Aorta (tissue), 5 donors: ENCODE measurements around the gene SUPT16H. TPM values are rescaled to one million over a fixed set of nuclear protein-coding genes. Genes with fewer than 3 reads are reported as not detected.

ENCODE experiments used
- ATAC-seq: fragments of 200-7000 bp; cut with Tn5 transposase; one replicate; pipeline ENCODE4 v1.9.1; 2022; ENCODE audit warnings: moderate library complexity; ENCODE audit not compliant: low FRiP score
- DNase-seq, 2 donors: peaks; one replicate each; pipeline ENCODE4 v3.0.0-alpha.2; 2020
- H3K27ac ChIP-seq, 2 donors: one replicate each; pipeline ENCODE4 v1.5.1; 2013; ENCODE audit warnings: low read length in 2 of 2, mild to moderate bottlenecking in 2 of 2, moderate library complexity in 2 of 2, control low read depth in 1 of 2, inconsistent platforms in 1 of 2, low read depth in 1 of 2
- H3K27me3 ChIP-seq, 2 donors: one replicate each; pipeline ENCODE4 v1.6.1; 2013; ENCODE audit warnings: control low read depth in 1 of 2, low read length in 1 of 2, mild to moderate bottlenecking in 1 of 2, moderate library complexity in 1 of 2; ENCODE audit not compliant: insufficient read depth in 2 of 2, control insufficient read depth in 1 of 2
- H3K36me3 ChIP-seq, 2 donors: one replicate each; pipeline ENCODE4 v1.6.1; 2013; ENCODE audit warnings: control low read depth in 1 of 2, low read length in 1 of 2, mild to moderate bottlenecking in 1 of 2; ENCODE audit not compliant: insufficient read depth in 2 of 2, control insufficient read depth in 1 of 2
- H3K4me1 ChIP-seq, 2 donors: one replicate each; pipeline ENCODE4 v1.6.1; 2013; ENCODE audit warnings: low read length in 2 of 2, control low read depth in 1 of 2, mild to moderate bottlenecking in 1 of 2, moderate library complexity in 1 of 2; ENCODE audit not compliant: insufficient read depth in 2 of 2, control insufficient read depth in 1 of 2
- H3K4me3 ChIP-seq, 2 donors: one replicate each; pipeline ENCODE4 v1.5.1; 2013; ENCODE audit warnings: low read length in 2 of 2, control low read depth in 1 of 2, mild to moderate bottlenecking in 1 of 2
- H3K9me3 ChIP-seq: one replicate; pipeline ENCODE4 v1.6.1; 2013; ENCODE audit warnings: mild to moderate bottlenecking, low read length; ENCODE audit not compliant: control insufficient read depth
- WGBS, 2 donors: extraction: QIAGEN DNeasy Blood & Tissue Kit; methylation state at CpG; one replicate each; pipeline ENCODE4 v1.1.7; 2013; 5-methylcytosine and 5-hydroxymethylcytosine counted together
- intact Hi-C, 2 donors: fragments of 100-400 bp; cut with DNase I; formaldehyde crosslinking; loops; one replicate each; pipeline versions ENCODE4 v1.14.2 to v1.15.0; 2022
- polyA plus RNA-seq, 2 donors: library from polyadenylated mRNA; stranded (reverse); fragments of 200-250 nt; gene quantifications; one replicate each; pipeline ENCODE4 v1.2.3, GENCODE V29; 2013
- total RNA-seq, 2 donors: library from RNA; stranded (reverse); fragmentation: NEBNext Ultra II Directional; extraction: Animal tissue kit (Norgen Biotek cat#: 25700); gene quantifications; one replicate each; pipeline ENCODE4 v1.2.1, GENCODE V29; 2021
- donor health status: healthy with polysubstance abuse.
- donor health status: Bipolar disorder and iron deficiency.
- donor health status: DM: no; HTN: no; CAD: no.
- donor health status: DM: no; HTN: no; CAD: no.
- donor health status: DM: yes; HTN: yes; CAD: no.

The SUPT16H gene
- total and polyA plus RNA-seq, 4 donors = 36.8 to 50.5 (median 43.9) TPM

- H3K4me1 ChIP-seq = no peaks in the 10 kb centered on the region
- ATAC-seq = no peak
- peaks cover 16 to 22% of the 10 kb centered on the region in 2 donors for H3K36me3 ChIP-seq
- no peaks in the 10 kb centered on the region for H3K9me3 ChIP-seq
- intact Hi-C loops = no loop called here
- H3K27ac ChIP-seq = no peak overlapping the region
- no peak for DNase-seq
- no peaks in the 10 kb centered on the region for H3K27me3 ChIP-seq
- no peak overlapping the region for H3K4me3 ChIP-seq
Measured at GRCh38 chr14:21406213-21406612, 22.4 kb upstream of the SUPT16H start.

- ATAC-seq (no peak), DNase-seq (no peak)
- H3K4me1 ChIP-seq = no peaks in the 10 kb centered on the region
- no peaks in the 10 kb centered on the region for H3K27me3 ChIP-seq
- WGBS, 2 donors = 73 to 75% methylated on average over 3 of the region's 3 CpGs
- intact Hi-C loops = no loop called here
- H3K36me3 ChIP-seq = peaks cover 15 to 23% of the 10 kb centered on the region in 2 donors
- no peaks in the 10 kb centered on the region for H3K9me3 ChIP-seq
- no peak overlapping the region for H3K4me3 ChIP-seq
- H3K27ac ChIP-seq = no peak overlapping the region
Measured at GRCh38 chr14:21405097-21405496, 21.3 kb upstream of the SUPT16H start.

GRCh38 chr14:21399311-21399870 is 15.6 kb upstream of the SUPT16H start:
- ATAC-seq (no peak), DNase-seq (no peak)
- WGBS, 2 donors = 96 to 98% methylated on average over 5 of the region's 5 CpGs
- Histone ChIP-seq H3K27ac (no peak overlapping the region), H3K36me3 (peaks cover 16 to 25% of the 10 kb centered on the region in 2 donors), H3K27me3 (no peaks in the 10 kb centered on the region), H3K4me1 (no peaks in the 10 kb centered on the region), H3K4me3 (no peak overlapping the region), H3K9me3 (no peaks in the 10 kb centered on the region)
- intact Hi-C loops = no loop called here

GRCh38 chr14:21398901-21399300 is 15.1 kb upstream of the SUPT16H start:
- Histone ChIP-seq H3K4me3 (no peak overlapping the region), H3K4me1 (no peaks in the 10 kb centered on the region), H3K36me3 (peaks cover 16 to 27% of the 10 kb centered on the region in 2 donors), H3K27me3 (no peaks in the 10 kb centered on the region), H3K9me3 (no peaks in the 10 kb centered on the region), H3K27ac (no peak overlapping the region)
- WGBS, 2 donors = 95 to 97% methylated on average over 4 of the region's 4 CpGs
- intact Hi-C loops = no loop called here
- ATAC-seq (no peak), DNase-seq (no peak)

- WGBS, 2 donors = 0 to 39% methylated on average over 1 of the region's 1 CpG
- DNase-seq (no peak), ATAC-seq (no peak)
- Histone ChIP-seq H3K36me3 (peaks cover 13 to 23% of the 10 kb centered on the region in 2 donors), H3K27me3 (no peaks in the 10 kb centered on the region), H3K4me1 (no peaks in the 10 kb centered on the region), H3K27ac (no peak overlapping the region), H3K9me3 (no peaks in the 10 kb centered on the region), H3K4me3 (no peak overlapping the region)
- intact Hi-C loops = no loop called here
Measured at GRCh38 chr14:21395450-21395849, 11.6 kb upstream of the SUPT16H start.

GRCh38 chr14:21385188-21385904 is 1.5 kb upstream of the SUPT16H start:
- H3K9me3 ChIP-seq = no peaks in the 10 kb centered on the region
- no peak overlapping the region for H3K4me3 ChIP-seq
- no peaks in the 10 kb centered on the region for H3K27me3 ChIP-seq
- H3K4me1 ChIP-seq = peaks cover 0 to 2% of the 10 kb centered on the region in 2 donors
- DNase-seq = no peak
- H3K36me3 ChIP-seq = peaks cover 2 to 4% of the 10 kb centered on the region in 2 donors
- ATAC-seq = no peak
- intact Hi-C loops = loop anchor here in 1 of 2 donors (10.0 kb wide), 1 partner anchor 311 kb away; the partner anchor contains the start of gene ARHGEF40
- WGBS, 2 donors = 87 to 88% methylated on average over 7 of the region's 7 CpGs
- peak overlapping the region; percentile 13 to 44 for H3K27ac ChIP-seq

GRCh38 chr14:21384494-21384851 is 654 bp upstream of the SUPT16H start:
- Histone ChIP-seq H3K27ac (peak overlapping the region in 1 of 2 donors; percentile 80), H3K27me3 (no peaks in the 10 kb centered on the region), H3K36me3 (peaks cover 2 to 4% of the 10 kb centered on the region in 2 donors), H3K4me3 (peak overlapping the region; percentile 29 to 32), H3K9me3 (no peaks in the 10 kb centered on the region), H3K4me1 (peaks cover 0 to 2% of the 10 kb centered on the region in 2 donors)
- ATAC-seq (no peak), DNase-seq (no peak)
- WGBS, 2 donors = 0 to 1% methylated on average over 12 of the region's 12 CpGs
- intact Hi-C loops = loop anchor here (1.0 to 10.0 kb wide), 5 partner anchors 53 to 310 kb away; partner anchors contain the start of genes HNRNPC (in 2 of the 2), ARHGEF40 (in 1 of the 2) and CHD8 (in 1 of the 2)

GRCh38 chr14:21382886-21383847 is 652 bp downstream of the SUPT16H start:
- intact Hi-C loops = loop anchor here (5.0 to 10.0 kb wide), 3 partner anchors 74 to 308 kb away; partner anchors contain the start of genes ARHGEF40 (in 1 of the 2), CHD8 (in 1 of the 2) and HNRNPC (in 1 of the 2)
- WGBS, 2 donors = 0% methylated on average over 33 to 39 of the region's 39 CpGs

More at GRCh38 chr14:21382886-21383847, 652 bp downstream of the SUPT16H start:
- H3K27ac ChIP-seq = peak overlapping the region; percentile 72 to 84
- DNase-seq (peak; percentile 53 to 78), ATAC-seq (peak; percentile 20)
- H3K27me3 ChIP-seq = no peaks in the 10 kb centered on the region
- H3K36me3 ChIP-seq = peaks cover 2 to 4% of the 10 kb centered on the region in 2 donors
- peak overlapping the region; percentile 77 to 83 for H3K4me3 ChIP-seq
- peaks cover 0 to 2% of the 10 kb centered on the region in 2 donors for H3K4me1 ChIP-seq
- no peaks in the 10 kb centered on the region for H3K9me3 ChIP-seq
